HEK293 (cell line): ENCODE results near the gene AFG1L.
A peak's percentile ranks its signal among the peaks of the same experiment; 100 is the strongest.

Experiments used
- CTCF ChIA-PET: fragments of 350-600 bp; formaldehyde crosslinking; extraction: SDS; loops from one replicate; lab custom pipeline; 2021; ENCODE audit warnings: antibody characterized with exemption; lab: Yijun Ruan, JAX
- POLR2A ChIA-PET: fragments of 300-600 bp; formaldehyde crosslinking; extraction: SDS; loops from one replicate; lab custom pipeline; 2020; ENCODE audit warnings: antibody characterized with exemption, inconsistent platforms; lab: Yijun Ruan, JAX
- H3K27ac ChIP-seq: fragments of 200-500 bp; sonication (Bioruptor generic); 2 replicates; pipeline ENCODE4 v1.5.1; 2014; ENCODE audit warnings: low read depth, low read length, control low read depth, inconsistent platforms; ENCODE audit errors: extremely low read depth
- H3K36me3 ChIP-seq, 2 experiments: fragments of 200-500 bp in 1 of 2; sonication (Bioruptor generic) in 1 of 2; 1 replicate in 1 of 2; 2 replicates in 1 of 2; pipeline ENCODE4 v1.5.1; 2014 to 2017; ENCODE audit warnings: inconsistent platforms in 2 of 2, low read length in 2 of 2; ENCODE audit not compliant: control insufficient read depth in 2 of 2, insufficient read depth in 1 of 2
- H3K4me1 ChIP-seq: fragments of 200-500 bp; sonication (Bioruptor generic); 2 replicates; pipeline ENCODE4 v1.5.1; 2014; ENCODE audit warnings: mild to moderate bottlenecking, low read length, inconsistent platforms; ENCODE audit not compliant: control insufficient read depth, insufficient read depth
- H3K4me3 ChIP-seq: 2 replicates; pipeline ENCODE4 v1.5.1; 2011; ENCODE audit warnings: low read depth, mild to moderate bottlenecking, control low read depth, low read length, moderate library complexity
- H3K9me3 ChIP-seq: fragments of 200-500 bp; sonication (Bioruptor generic); 2 replicates; pipeline ENCODE4 v1.5.1; 2014; ENCODE audit warnings: low read depth, low read length, inconsistent platforms; ENCODE audit not compliant: control insufficient read depth, insufficient read depth
- ATF2 ChIP-seq: fragments of 450-650 bp; formaldehyde crosslinking; IDR thresholded peaks from 2 replicates; pipeline ENCODE4 v1.5.1; 2016; ENCODE audit warnings: missing biosample characterization, missing genetic modification characterization, low read depth
- BCL11B ChIP-seq: fragments of 450-650 bp; formaldehyde crosslinking; IDR thresholded peaks from 2 replicates; pipeline ENCODE4 v1.5.1; 2016; ENCODE audit warnings: low read depth, missing biosample characterization, missing genetic modification characterization
- KLF8 ChIP-seq: fragments of 450-650 bp; formaldehyde crosslinking; IDR thresholded peaks from 2 replicates; pipeline ENCODE4 v1.5.1; 2016; ENCODE audit warnings: missing biosample characterization, missing genetic modification characterization
- SETDB1 ChIP-seq: IDR thresholded peaks from one replicate; pipeline ENCODE4 v1.6.1; 2017; ENCODE audit warnings: mild to moderate bottlenecking, low read length, moderate library complexity, mixed read lengths; ENCODE audit not compliant: insufficient read length
- ZNF112 ChIP-seq: fragments of 450-650 bp; formaldehyde crosslinking; IDR thresholded peaks from 2 replicates; pipeline ENCODE4 v1.5.0; 2017; ENCODE audit warnings: missing biosample characterization, missing genetic modification characterization
- ZNF214 ChIP-seq: fragments of 450-650 bp; formaldehyde crosslinking; IDR thresholded peaks from 2 replicates; pipeline ENCODE4 v1.5.1; 2017; ENCODE audit warnings: missing biosample characterization, mild to moderate bottlenecking, missing genetic modification characterization, borderline replicate concordance
- ZNF274 ChIP-seq, 2 experiments: fragments of 200-500 bp in 1 of 2; fragments of 450-650 bp in 1 of 2; sonication (Bioruptor generic) in 1 of 2; formaldehyde crosslinking in 1 of 2; IDR thresholded peaks; 2 replicates each; pipeline versions ENCODE4 v1.5.1 to v1.6.1; 2014 to 2016; ENCODE audit warnings: borderline replicate concordance in 1 of 2, inconsistent platforms in 1 of 2, low read length in 1 of 2, missing biosample characterization in 1 of 2, missing genetic modification characterization in 1 of 2
- ZNF366 ChIP-seq: fragments of 450-650 bp; formaldehyde crosslinking; conservative IDR thresholded peaks from 2 replicates; pipeline ENCODE4 v1.5.1; 2016; ENCODE audit warnings: missing biosample characterization, missing genetic modification characterization
- ZNF518A ChIP-seq: fragments of 450-650 bp; formaldehyde crosslinking; conservative IDR thresholded peaks from 2 replicates; pipeline ENCODE4 v1.5.1; 2016; ENCODE audit warnings: low read depth, missing biosample characterization, missing genetic modification characterization
- ZNF654 ChIP-seq: fragments of 450-650 bp; formaldehyde crosslinking; IDR thresholded peaks from 2 replicates; pipeline ENCODE4 v1.5.1; 2016; ENCODE audit warnings: low read depth, missing biosample characterization, missing genetic modification characterization
- ZNF660 ChIP-seq: fragments of 450-650 bp; IDR thresholded peaks from 2 replicates; pipeline ENCODE4 v1.5.1; 2018; ENCODE audit warnings: missing biosample characterization, mild to moderate bottlenecking, missing genetic modification characterization

AFG1L gene

GRCh38 chr6:108482559-108482958 is 187.7 kb downstream of the AFG1L start:
- Histone ChIP-seq H3K27ac (no peak overlapping the region), H3K9me3 (no peaks in the 10 kb centered on the region), H3K4me1 (no peaks in the 10 kb centered on the region), H3K4me3 (no peak overlapping the region), H3K36me3 (no peaks in the 10 kb centered on the region)
- POLR2A ChIA-PET, result no interaction called here
- CTCF ChIA-PET, result interaction anchor here (1.4 kb wide), 1 partner anchor 9 kb away, joined by 4 read pairs; no protein-coding TSS in a partner anchor
- TF ChIP-seq ZNF214, result no peak
- TF ChIP-seq ZNF274 (IDR thresholded peaks at IDR 0.05; ENCODE audit: low read length), result no peak
- TF ChIP-seq ZNF274 (tag by site-specific recombination; IDR thresholded peaks at IDR 0.05; ENCODE audit: borderline replicate concordance), result no peak

GRCh38 chr6:108484016-108484415 is 189.2 kb downstream of the AFG1L start:
- CTCF ChIA-PET, result interaction anchor here (1.0 to 1.5 kb wide), 2 partner anchors 8 to 503 kb away, joined by 4 to 10 read pairs; no protein-coding TSS in a partner anchor
- TF ChIP-seq BCL11B (tag by site-specific recombination), result no peak
- no peak for TF ChIP-seq SETDB1
- TF ChIP-seq, all 188 proteins: peak for 0
- H3K4me1 ChIP-seq, result no peaks in the 10 kb centered on the region
- no peak overlapping the region for H3K4me3 ChIP-seq
- POLR2A ChIA-PET, result no interaction called here
- H3K36me3 ChIP-seq, result no peaks in the 10 kb centered on the region
- H3K9me3 ChIP-seq, result no peaks in the 10 kb centered on the region
- H3K27ac ChIP-seq, result no peak overlapping the region

GRCh38 chr6:108489699-108490098 is 194.8 kb downstream of the AFG1L start:
- Histone ChIP-seq H3K36me3 (no peaks in the 10 kb centered on the region), H3K4me3 (no peak overlapping the region), H3K9me3 (no peaks in the 10 kb centered on the region), H3K27ac (no peak overlapping the region), H3K4me1 (no peaks in the 10 kb centered on the region)
- ChIA-PET CTCF (no interaction called here), POLR2A (no interaction called here)
- TF ChIP-seq ATF2 (peak; percentile 72; the same call in 1 of the 2 replicates), ZNF366 (no peak)

- H3K36me3 ChIP-seq, result no peaks in the 10 kb centered on the region
- ChIA-PET CTCF (interaction anchor here (0.6 to 3.8 kb wide), 77 partner anchors 8 to 582 kb away, joined by 3 to 83 read pairs (median 4); partner anchors contain the start of gene SNX3), POLR2A (interaction anchor here (0.9 kb wide), 1 partner anchor 231 kb away, joined by 4 read pairs; the partner anchor contains the start of gene SNX3)
- TF ChIP-seq ZNF112 (no peak), KLF8 (tag by site-specific recombination) (no peak), ZNF660 (tag by site-specific recombination) (0 out of 2 replicates have a peak, but pooled peaks have one; percentile 21), SETDB1 (no peak), ZNF654 (peak; percentile 65), ZNF518A (tag by site-specific recombination) (no peak)
- H3K4me3 ChIP-seq, result no peak overlapping the region
- H3K9me3 ChIP-seq, result no peaks in the 10 kb centered on the region
- H3K27ac ChIP-seq, result no peak overlapping the region
- H3K4me1 ChIP-seq, result no peaks in the 10 kb centered on the region
These were observed 197.4 kb downstream of the AFG1L start for GRCh38 chr6:108492131-108492766.
